ENCODE measurements around the gene VPS35.

DNA sequence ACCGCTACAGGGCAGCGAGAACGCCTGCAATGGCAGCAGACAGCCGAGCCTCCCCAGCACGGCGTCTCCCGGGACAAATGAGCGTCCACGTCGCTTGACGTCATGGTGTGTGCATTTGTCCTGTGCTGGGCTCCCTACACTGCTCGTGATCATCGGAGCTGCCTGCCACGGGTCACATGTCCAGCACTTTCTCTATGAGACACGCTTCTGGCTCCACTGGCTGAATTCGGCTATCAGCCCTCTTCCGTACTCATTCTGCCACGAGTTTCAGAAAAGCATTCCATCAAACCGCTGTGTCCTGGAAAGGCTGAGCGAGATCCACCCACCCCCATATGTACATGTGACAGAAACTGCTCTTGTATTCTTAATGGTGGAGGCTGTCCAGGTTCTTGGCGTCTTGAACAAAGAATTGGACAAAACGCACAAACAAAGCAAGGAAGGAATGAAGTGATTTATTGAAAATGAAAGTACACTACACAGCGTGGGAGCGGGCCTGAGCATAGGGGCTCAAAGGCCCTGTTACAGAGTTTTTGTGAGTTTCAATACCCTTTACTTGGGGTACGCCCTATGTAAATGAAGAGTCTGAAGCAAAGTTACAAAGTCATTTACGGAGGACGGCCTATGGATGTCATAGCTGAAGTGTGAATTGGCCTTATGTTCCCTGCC, 39.3 kb downstream of the VPS35 start:
- TF ChIP-seq CTCF (IDR thresholded peaks at IDR 0.05) (no peak), POLR2A (IDR thresholded peaks at IDR 0.05) (no peak)
